ENCODE results near the gene LRSAM1. TPM values are rescaled to one million over a fixed set of nuclear protein-coding genes. Genes with fewer than 3 reads are reported as not detected.

Gene LRSAM1
- total and polyA plus RNA-seq, 7 donors: 8.3 to 17.7 (median 13.3) TPM

DNA sequence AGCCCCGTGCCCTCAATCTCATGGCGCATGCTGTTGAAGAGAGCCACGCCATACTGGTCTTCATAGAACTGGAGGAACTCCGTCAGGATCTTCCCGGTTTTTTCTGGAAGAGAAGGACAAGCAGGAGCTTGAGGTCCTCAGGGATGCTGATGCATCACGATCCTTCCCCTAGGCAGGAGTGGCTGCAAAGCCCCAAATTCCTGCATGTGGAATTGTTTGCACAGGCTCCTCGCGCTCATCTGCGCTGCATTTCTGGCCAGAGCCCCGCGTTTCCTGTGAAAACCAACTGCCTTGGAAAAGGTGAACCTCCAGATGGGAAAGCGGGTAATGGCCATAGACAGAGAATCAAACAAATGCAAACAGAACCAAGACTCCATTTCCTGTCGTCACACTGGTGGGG, 80.4 kb downstream of the LRSAM1 start:
- Histone ChIP-seq H3K4me1 (peaks cover 5% of the 10 kb centered on the region), H3K4me3 (no peak overlapping the region), H3K9me3 (no peaks in the 10 kb centered on the region), H3K27ac (no peak overlapping the region), H3K27me3 (ENCODE audit: insufficient read depth in 3 of 3, low read length in 2 of 3) (peaks cover 0 to 2% (median 0%) of the 10 kb centered on the region in 3 donors), H3K36me3 (ENCODE audit: insufficient read depth in 1 of 2, low read depth in 1 of 2) (no peaks in the 10 kb centered on the region)
- TF ChIP-seq, protein P1, sequence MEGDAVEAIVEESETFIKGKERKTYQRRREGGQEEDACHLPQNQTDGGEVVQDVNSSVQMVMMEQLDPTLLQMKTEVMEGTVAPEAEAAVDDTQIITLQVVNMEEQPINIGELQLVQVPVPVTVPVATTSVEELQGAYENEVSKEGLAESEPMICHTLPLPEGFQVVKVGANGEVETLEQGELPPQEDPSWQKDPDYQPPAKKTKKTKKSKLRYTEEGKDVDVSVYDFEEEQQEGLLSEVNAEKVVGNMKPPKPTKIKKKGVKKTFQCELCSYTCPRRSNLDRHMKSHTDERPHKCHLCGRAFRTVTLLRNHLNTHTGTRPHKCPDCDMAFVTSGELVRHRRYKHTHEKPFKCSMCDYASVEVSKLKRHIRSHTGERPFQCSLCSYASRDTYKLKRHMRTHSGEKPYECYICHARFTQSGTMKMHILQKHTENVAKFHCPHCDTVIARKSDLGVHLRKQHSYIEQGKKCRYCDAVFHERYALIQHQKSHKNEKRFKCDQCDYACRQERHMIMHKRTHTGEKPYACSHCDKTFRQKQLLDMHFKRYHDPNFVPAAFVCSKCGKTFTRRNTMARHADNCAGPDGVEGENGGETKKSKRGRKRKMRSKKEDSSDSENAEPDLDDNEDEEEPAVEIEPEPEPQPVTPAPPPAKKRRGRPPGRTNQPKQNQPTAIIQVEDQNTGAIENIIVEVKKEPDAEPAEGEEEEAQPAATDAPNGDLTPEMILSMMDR (IDR thresholded peaks at IDR 0.05): no peak
- ATAC-seq (no peak), DNase-seq (no peak)
- 64 to 70% (median 65%) methylated on average over 13 of the region's 13 CpGs for WGBS, 3 donors
- intact Hi-C loops (cut with DNase I): no loop called here

DNA sequence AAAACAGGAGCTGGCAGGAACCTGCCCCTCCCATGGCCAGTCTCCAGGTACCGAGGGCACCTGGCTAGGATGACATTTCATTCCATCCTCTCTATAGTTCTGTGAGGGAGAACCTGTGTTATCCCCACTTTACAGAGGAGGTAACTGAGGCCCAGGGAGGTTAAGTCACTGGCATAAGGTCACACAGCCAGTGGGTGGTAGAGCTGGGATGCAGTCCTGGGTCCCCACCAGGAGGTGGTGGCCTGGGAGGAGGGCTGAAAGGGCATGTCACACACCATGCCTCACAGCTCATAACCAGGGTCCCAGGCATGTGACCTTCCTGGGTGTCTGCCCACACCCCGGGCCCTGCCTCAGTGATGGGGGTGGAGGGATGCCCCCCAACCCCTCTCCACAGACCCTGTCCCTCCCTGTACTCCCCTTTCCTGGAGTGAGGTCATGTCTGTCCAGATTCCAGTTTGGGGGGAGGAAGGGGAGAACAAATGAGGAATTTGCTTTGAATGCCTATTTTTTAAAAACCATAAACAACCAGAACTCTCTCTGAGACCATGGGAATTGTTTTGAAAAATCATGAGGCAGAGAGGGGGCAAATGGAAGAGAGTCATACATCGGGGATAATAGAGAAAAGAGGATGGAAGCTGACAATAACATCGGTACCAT, 83.1 kb downstream of the LRSAM1 start:
- Histone ChIP-seq H3K36me3 (ENCODE audit: insufficient read depth in 1 of 2, low read depth in 1 of 2) (no peaks in the 10 kb centered on the region), H3K4me3 (no peak overlapping the region), H3K4me1 (no peaks in the 10 kb centered on the region), H3K9me3 (no peaks in the 10 kb centered on the region), H3K27me3 (ENCODE audit: insufficient read depth in 3 of 3, low read length in 2 of 3) (peaks cover 0 to 2% (median 0%) of the 10 kb centered on the region in 3 donors), H3K27ac (no peak overlapping the region)
- ATAC-seq: no peak
- intact Hi-C loops (cut with DNase I): no loop called here
- no peak for DNase-seq
- TF ChIP-seq, protein P1 (IDR thresholded peaks at IDR 0.05): no peak
- WGBS, 3 donors: 44 to 63% (median 47%) methylated on average over 4 of the region's 4 CpGs

DNA sequence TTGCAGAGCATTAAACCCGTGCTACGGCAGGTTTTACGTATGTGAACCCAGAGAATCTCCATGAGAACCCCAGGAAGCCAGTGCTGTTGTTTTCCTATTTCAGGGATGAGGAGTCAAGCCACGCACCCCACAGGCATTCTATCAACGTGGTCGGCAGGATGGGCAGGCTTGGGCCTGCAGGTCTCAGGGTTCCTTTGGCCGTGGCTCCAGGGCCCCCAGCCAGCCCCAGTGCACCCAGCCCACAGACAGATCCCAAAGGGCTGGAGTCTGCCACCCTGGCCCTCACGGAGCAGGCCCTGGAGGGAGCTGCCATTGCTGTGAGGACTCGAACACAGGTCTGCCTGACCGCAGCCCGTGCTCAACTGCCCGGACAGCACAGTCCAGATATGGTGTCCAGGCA, 83.6 kb downstream of the LRSAM1 start:
- Histone ChIP-seq H3K4me3 (no peak overlapping the region), H3K9me3 (no peaks in the 10 kb centered on the region), H3K27ac (no peak overlapping the region), H3K27me3 (ENCODE audit: insufficient read depth in 3 of 3, low read length in 2 of 3) (peaks cover 0 to 2% (median 0%) of the 10 kb centered on the region in 3 donors), H3K4me1 (no peaks in the 10 kb centered on the region), H3K36me3 (ENCODE audit: insufficient read depth in 1 of 2, low read depth in 1 of 2) (no peaks in the 10 kb centered on the region)
- TF ChIP-seq, protein P1 (IDR thresholded peaks at IDR 0.05): no peak
- ATAC-seq (no peak), DNase-seq (peak in 1 of 2 donors; percentile 7)
- 52 to 59% (median 54%) methylated on average over 12 of the region's 12 CpGs for WGBS, 3 donors
- intact Hi-C loops (cut with DNase I): no loop called here

DNA sequence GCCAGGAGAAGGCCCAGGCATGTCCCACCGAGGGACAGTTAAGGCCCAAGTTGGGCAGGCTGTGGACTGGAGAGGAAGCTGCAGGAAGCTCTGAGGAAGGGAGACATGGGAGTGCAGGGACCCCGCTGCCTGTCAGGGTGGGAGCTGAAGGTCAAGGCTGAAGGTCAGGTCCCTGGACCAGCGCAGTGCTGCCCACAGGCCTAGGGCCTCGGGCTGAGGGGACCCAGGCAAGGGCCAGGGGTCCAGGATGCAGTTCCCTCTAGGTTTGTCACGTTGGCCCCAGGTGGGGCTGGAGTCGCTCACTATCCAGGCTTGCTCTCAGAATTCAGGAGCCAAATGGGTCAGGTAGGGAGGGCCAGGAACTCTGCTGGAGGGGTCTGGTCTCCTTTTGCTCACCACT, 84.1 kb downstream of the LRSAM1 start:
- intact Hi-C loops (cut with DNase I): no loop called here
- ATAC-seq (no peak), DNase-seq (peak in 1 of 2 donors; percentile 5)
- TF ChIP-seq, protein P1 (IDR thresholded peaks at IDR 0.05): no peak
- Histone ChIP-seq H3K27me3 (ENCODE audit: insufficient read depth in 3 of 3, low read length in 2 of 3) (peaks cover 0 to 2% (median 0%) of the 10 kb centered on the region in 3 donors), H3K36me3 (ENCODE audit: insufficient read depth in 1 of 2, low read depth in 1 of 2) (no peaks in the 10 kb centered on the region), H3K4me1 (no peaks in the 10 kb centered on the region), H3K27ac (no peak overlapping the region), H3K9me3 (no peaks in the 10 kb centered on the region), H3K4me3 (no peak overlapping the region)
- WGBS, 3 donors: 65 to 79% (median 69%) methylated on average over 6 of the region's 6 CpGs

DNA sequence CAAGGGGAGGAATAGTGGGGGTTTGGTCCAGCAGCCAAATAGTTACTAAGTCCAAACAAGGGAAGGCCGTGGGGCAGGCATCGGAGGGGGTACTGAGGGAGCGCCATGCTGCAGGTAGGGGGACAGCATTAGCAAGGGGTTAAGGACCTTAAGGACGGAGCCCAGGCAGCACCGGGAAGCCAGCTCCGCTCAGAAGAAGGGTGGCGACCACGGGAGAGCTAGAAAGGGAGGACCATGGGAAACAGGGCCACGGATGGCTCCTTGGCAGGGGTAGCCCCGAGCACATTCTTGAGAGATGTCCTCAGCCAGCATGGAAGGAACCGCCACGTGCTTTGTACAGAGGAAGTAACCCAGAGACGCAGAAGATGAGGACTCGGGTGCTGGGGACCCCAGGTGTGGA, 84.5 kb downstream of the LRSAM1 start:
- Histone ChIP-seq H3K36me3 (ENCODE audit: insufficient read depth in 1 of 2, low read depth in 1 of 2) (no peaks in the 10 kb centered on the region), H3K4me3 (no peak overlapping the region), H3K27me3 (ENCODE audit: insufficient read depth in 3 of 3, low read length in 2 of 3) (peaks cover 0 to 2% (median 0%) of the 10 kb centered on the region in 3 donors), H3K27ac (no peak overlapping the region), H3K4me1 (no peaks in the 10 kb centered on the region), H3K9me3 (no peaks in the 10 kb centered on the region)
- 47 to 58% (median 48%) methylated on average over 14 of the region's 14 CpGs for WGBS, 3 donors
- intact Hi-C loops (cut with DNase I): no loop called here
- DNase-seq (peak in 1 of 2 donors; percentile 31), ATAC-seq (no peak)
- TF ChIP-seq, protein P1 (IDR thresholded peaks at IDR 0.05): no peak

All from psoas muscle (tissue), 8 donors.